Left renal cortex interstitium (tissue), 4 donors: ENCODE data around the gene GMPPB. TPM values are rescaled to one million over a fixed set of nuclear protein-coding genes. Genes with fewer than 3 reads are reported as not detected.
"Not testable (repeated sequence)": the region's sequence is repeated elsewhere in the genome, so short reads cannot be mapped to it uniquely, and the experiment has no call there.

Experiments used
- DNase-seq, 4 donors: peaks; one replicate each; pipeline ENCODE4 v3.0.0-alpha.2; 2013; ENCODE audit warnings: low read depth in 4 of 4, low spot score in 2 of 4, missing footprints in 1 of 4
- polyA plus RNA-seq, 4 donors: library from polyadenylated mRNA; unstranded; fragments of 120-200 nt; gene quantifications; one replicate each; pipeline ENCODE4 v1.2.1, GENCODE V29; 2013; ENCODE audit not compliant: insufficient read length in 4 of 4

Gene GMPPB
- polyA plus RNA-seq, 4 donors, result 11.4 to 19.2 (median 18.1) TPM

DNA sequence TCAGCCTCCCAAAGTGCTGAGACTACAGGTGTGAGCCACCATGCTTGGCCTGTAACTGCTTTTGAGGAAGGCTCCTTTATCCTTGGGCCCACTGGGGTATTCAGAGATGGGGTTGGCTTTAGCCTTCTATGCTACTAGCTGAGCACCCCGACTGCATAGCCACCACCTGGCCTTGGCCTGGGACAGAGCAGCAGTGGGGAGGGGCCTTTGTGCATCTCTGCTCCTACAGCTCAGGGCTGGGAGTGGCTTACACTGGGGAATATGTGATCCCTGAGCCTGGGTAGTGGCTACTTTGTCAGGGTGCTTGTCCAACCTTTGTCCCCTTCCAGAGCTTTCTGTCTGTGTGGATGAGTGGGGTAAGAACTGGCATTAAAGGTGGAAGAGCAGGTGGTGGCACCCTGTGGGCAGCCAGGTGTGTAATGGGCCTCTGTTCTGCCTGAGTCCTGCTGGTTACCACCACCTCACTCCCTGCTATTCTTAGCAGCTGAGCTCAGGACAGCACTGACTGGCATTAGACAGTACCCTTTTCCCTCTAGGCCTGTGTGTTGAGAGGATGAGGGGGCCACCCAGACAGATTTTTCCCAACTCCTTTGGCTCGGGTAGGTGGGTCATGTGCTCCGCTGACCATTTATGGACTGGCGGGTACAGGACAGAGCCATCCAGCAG, 28.3 kb downstream of the GMPPB start:
- not testable (repeated sequence) for DNase-seq

- DNase-seq, result not testable (repeated sequence)
Measured at GRCh38 chr3:49694409-49695070, 29.2 kb downstream of the GMPPB start.

DNA sequence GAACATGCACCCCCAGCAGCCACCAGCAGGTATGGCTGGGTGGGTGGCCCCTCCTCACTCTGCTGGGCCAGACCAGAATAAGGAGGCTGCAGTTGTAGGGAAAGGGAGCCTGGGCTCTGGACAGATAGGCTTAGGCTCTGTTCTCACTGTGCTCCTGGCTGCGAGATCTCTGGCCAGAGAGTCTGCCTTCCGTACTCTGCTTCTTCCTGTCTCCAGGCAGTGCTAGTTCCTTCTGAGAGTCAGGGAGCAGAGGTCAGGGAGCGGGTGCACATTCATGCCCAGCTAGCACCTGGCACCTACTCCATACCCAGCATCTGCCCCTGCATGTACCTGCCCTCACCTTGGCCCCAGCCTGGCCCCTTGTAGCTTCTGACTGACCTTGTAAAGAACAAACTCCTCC, 32.3 kb downstream of the GMPPB start:
- DNase-seq, result not testable (repeated sequence)

DNA sequence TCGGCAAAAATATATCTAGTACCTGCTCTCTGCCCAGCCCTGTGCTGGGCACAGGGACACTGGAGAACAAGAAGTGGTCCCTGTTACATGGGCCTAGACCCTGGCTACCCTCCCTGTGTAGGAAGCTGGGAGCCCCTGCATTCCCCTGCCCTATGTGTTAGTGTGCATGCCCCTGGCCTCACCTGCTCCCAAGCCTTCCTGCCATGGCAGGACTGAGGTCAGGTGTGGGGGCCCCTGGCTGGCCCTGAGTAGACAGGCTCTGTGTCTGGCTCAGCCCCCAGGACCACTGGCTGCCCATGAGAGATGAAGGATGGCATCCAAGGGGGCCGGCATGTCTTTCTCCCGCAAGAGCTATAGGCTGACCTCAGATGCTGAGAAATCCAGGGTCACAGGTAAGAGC, 32.9 kb downstream of the GMPPB start:
- not testable (repeated sequence) for DNase-seq

DNA sequence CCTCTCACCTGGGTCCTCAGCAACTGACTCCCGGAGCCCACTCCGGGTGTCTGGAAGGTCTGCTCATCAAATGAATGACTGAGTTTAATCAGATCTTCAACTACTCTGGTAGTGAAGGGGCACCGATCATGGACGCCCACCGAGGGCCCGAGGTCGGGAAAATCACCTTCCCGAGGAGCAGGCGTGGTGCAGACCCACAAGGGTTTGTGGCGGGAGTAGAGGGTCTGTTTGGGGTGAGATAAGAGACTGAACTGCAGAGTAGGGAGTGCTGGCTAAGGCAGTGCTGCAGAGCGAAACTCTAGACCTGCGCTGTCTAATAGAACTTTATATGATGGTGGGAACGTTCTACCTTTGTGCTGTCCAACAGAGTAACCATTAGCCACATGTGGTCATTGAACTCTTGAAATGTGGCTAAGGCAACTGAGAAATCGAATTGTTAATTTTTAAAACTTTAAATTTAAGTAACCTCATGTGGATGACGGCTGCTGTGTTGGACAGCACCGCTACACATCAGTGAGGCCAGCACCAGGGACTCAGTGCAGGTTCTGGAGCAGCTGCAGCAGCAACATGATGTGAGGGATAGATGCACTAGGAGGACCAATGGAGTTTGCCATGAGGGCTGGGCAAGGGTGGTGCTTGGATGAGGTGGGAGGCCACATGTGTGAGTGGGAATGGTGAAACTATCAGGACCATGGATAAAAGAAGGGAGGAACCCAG, 33.7 kb downstream of the GMPPB start:
- not testable (repeated sequence) for DNase-seq

- DNase-seq, result peak; percentile 79 to 91 (median 86)
Measured at GRCh38 chr3:49689046-49689907, 34.5 kb downstream of the GMPPB start, which contains the start of the genes MST1 and RNF123. Gene MST1 (minus strand): TSS chr3:49689474. CDS start chr3:49688691, 783 bp downstream. Gene RNF123 (plus strand): TSS chr3:49689557. CDS start chr3:49691166, 1,609 bp downstream.

GRCh38 chr3:49688338-49689045, 35.3 kb downstream of the GMPPB start:
- not testable (repeated sequence) for DNase-seq

- DNase-seq, result not testable (repeated sequence)
Measured at GRCh38 chr3:49687424-49687795, 36.3 kb downstream of the GMPPB start.

DNA sequence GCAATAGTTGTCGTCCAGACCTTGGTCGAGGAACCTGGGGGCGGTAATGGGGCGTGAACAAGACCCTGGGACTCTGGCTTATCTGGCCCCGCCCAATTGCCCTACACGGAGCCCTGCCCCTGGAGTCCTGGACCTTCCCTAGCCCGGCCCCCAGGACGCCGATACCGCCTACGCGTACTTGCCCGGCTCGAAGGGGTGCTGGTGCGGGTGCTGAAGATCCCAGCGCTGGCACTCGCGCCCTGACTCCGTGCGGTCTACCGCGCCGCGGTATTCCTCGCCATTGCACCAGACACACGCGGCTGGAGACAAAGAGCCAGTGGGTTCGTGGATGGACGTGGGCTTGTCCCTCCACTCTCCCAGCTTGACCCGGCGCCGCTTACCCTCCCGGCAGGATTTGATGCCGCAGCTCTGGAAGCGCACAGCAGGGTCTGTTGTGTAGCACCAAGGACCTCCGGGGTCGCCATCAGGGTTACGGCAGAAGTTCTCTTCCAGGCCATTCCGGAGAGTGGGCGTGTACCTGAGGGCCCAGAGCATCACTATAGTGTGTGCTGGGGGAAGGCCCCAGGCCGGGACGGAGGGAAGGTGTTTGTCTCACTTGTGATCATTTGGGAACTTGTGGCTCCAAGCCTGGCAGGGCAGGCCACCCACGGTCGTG, 36.9 kb downstream of the GMPPB start:
- DNase-seq, result not testable (repeated sequence)

GRCh38 chr3:49686346-49686745, 37.4 kb downstream of the GMPPB start:
- DNase-seq, result not testable (repeated sequence)

- DNase-seq, result not testable (repeated sequence)
Measured at GRCh38 chr3:49685846-49686245, 37.9 kb downstream of the GMPPB start.

GRCh38 chr3:49685103-49685502, 38.6 kb downstream of the GMPPB start:
- DNase-seq, result not testable (repeated sequence)

DNA sequence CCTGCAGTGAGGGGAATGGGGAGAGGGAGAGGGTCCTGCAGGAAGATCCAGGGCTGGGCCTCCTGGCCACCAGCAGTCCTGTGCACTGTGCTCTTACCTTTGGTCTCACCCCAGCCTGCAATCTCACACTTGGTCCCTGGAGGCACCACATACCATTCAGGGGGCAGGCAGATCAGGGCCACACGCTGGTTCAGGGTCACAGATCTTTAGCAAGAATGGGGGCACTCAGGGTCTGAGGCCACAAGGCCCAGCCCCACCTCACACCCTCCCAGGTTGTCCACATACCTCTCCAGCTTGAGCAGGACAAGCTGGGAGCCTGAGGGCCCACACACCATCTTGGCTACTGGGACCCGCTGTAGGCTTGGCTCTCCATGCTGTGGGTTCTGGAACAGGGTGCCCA, 39.3 kb downstream of the GMPPB start:
- DNase-seq, result not testable (repeated sequence)

DNA sequence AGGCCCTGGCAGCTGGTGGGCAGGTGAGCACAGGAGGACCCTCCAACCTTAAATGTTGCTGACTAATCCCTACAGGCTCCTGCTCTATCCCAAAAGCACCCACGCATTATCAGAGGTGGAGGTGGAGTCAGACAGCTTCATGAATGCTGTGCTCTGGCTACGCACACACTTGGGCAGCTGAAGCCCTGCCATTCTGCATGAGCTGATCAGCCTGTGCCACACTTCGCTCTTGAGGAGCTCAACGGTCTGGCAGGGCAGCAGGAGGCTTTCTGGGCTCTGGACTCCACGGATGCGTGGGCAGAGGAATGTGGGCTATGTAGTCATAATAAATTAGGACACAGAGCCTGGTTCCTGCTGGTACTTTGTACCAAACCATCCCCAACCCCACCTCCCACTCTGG, 40.6 kb downstream of the GMPPB start:
- no peak for DNase-seq

DNA sequence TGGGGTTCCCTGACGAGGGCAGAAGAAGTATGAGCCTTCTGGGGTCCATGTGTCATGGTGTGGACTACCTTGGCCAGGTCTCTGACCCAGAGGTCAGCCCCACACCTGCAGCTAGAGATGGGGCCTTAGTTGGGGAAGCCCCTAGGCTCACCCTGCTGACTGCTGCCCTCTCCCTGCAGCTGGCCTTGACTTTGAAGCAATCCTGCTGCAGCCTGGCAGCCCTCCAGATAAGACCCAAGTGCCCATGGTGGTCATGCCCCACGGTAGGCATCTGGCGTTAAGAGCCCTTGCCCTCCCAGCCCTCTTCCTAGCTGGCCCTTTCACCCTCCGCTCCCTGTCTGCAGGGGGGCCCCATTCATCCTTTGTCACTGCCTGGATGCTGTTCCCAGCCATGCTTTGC, 42.2 kb downstream of the GMPPB start:
- no peak for DNase-seq

GRCh38 chr3:49681232-49681522, 42.6 kb downstream of the GMPPB start:
- no peak for DNase-seq

GRCh38 chr3:49680493-49681231, 43.1 kb downstream of the GMPPB start:
- DNase-seq, result no peak

DNA sequence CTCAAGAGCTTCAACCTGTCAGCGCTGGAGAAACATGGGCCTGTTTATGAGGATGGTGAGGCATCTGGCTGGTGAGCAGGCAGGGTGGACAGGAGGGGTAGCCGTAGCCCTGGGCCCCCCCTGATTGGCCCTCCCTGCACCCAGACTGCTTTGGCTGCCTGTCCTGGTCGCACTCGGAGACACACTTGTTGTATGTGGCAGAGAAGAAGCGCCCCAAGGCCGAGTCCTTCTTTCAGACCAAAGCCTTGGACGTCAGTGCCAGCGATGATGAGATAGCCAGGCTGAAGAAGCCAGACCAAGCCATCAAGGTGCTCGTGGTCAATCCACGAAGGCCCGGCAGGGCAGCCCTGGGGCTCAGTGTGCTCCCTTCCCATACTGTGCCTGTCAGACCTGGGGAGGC, 47.8 kb downstream of the GMPPB start:
- DNase-seq, result no peak

DNA sequence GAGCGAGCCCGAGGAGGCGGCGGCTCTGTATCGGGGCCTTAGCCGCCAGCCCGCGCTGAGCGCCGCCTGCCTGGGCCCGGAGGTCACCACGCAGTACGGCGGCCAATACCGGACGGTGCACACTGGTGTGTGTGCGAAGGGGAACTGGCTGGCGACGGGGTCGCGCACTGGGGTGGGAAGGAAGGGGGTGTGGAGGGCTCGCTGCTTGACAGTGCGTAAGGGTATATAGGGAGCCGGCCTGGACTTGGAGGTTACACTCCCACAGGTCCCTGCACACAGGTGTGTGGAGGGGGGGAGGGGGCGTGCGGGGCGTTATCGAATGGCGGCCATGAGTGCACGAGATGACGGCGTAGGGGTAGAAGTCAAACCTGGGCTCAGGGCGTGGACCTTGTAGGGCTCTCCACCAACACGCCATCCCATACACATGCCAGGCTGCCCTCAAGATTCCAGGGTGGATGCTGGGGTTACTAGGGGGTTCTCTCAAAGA, 49.2 kb downstream of the GMPPB start:
- no peak for DNase-seq
